Measurements from ENCODE around the gene GOSR1. TPM values are rescaled to one million over a fixed set of nuclear protein-coding genes. Genes with fewer than 3 reads are reported as not detected.
"Not testable (repeated sequence)": the region's sequence is repeated elsewhere in the genome, so short reads cannot be mapped to it uniquely, and the experiment has no call there.

GOSR1 gene
- total and polyA plus RNA-seq, 2 donors (not counting 1 experiment from before 2014, with no cell fraction given) = 19.1 to 66.6 TPM

DNA sequence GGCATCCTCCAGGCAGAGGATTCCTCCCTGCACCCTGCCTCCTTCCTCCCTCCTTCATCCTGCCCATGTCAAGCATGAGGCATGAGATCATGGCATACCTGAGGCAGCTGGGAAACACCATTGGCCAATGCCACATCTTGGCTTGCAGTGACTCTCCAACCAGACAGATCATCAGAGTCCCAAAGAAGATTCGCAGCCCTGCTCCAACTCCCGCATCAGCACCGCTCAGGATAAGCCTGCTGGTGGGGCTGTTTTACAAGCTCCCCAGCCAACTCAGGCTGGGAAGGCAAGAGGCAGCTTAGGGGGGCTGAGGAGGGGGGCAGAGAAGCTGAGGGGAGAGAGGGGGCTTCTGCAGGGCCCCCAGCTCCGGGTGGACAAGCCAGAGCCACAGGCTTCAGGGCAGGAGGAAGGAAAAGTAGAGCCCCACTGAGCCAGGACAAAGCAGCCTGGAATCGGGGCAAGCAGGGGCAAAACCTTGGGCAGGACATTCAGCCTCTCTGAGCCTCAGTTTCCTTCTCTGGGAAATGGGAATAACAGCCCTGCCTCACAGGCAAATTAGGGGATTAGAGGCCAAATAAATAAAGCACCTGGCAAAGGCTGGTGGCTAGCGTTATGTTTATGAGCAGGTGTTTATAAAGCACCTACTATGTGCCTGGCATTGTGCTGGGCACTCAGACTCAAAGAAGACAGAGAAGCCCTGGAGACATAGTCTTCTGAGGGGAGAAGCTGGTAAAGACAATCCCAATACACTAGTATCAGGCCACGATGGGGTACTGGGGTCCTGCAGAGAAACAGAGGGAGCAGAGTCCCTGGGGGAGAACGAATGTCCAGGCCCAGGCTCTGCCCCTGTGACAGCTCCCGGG lies 88.1 kb downstream of the GOSR1 start:
- POLR2A ChIA-PET = interaction anchor here (0.5 kb wide), 1 partner anchor 317 kb away, joined by 3 read pairs; no protein-coding TSS in a partner anchor
- whole genome bisulfite sequencing (ENCODE audit: insufficient coverage) = 81% methylated on average over 7 of the region's 9 CpGs
- Histone ChIP-seq H4K20me1 (ENCODE audit: control insufficient read depth, insufficient read depth, low read length, poor library complexity, severe bottlenecking) (no peaks in the 10 kb centered on the region), H3K9me3 (ENCODE audit: control extremely low read depth in 1 of 3, control insufficient read depth in 2 of 3, insufficient read depth in 1 of 3, low read length in 2 of 3) (no peaks in the 10 kb centered on the region), H3K4me1 (ENCODE audit: control insufficient read depth in 2 of 2, insufficient read depth in 2 of 2, low read length in 2 of 2) (peaks cover 0 to 10% of the 10 kb centered on the region in 2 donors), H3K27ac (ENCODE audit: low read length in 2 of 2) (no peak overlapping the region), H3K4me2 (replicated peaks; ENCODE audit: low read depth, low read length, poor library complexity, severe bottlenecking) (no peak overlapping the region), H3K4me3 (ENCODE audit: control extremely low read depth in 1 of 5, extremely low read depth in 1 of 5, insufficient read depth in 1 of 5, low read depth in 2 of 5, low read length in 4 of 5) (no peak overlapping the region), H3K9ac (ENCODE audit: low read length) (no peak overlapping the region), H3K27me3 (replicated peaks in 1 of 4; ENCODE audit: control extremely low read depth in 1 of 4, control insufficient read depth in 3 of 4, insufficient read depth in 4 of 4, low read length in 3 of 4) (no peaks in the 10 kb centered on the region), H3K79me2 (ENCODE audit: control insufficient read depth, insufficient read depth, low read length) (no peaks in the 10 kb centered on the region), H3K36me3 (replicated peaks in 1 of 2; ENCODE audit: control extremely low read depth in 1 of 2, control insufficient read depth in 1 of 2, extremely low read depth in 1 of 2, insufficient read depth in 2 of 2, low read length in 1 of 2) (no peaks in the 10 kb centered on the region), H2AFZ (ENCODE audit: insufficient read depth, low read depth, low read length, poor library complexity, severe bottlenecking) (no peak overlapping the region)
- H3K27ac Mint-ChIP-seq = no peak overlapping the region
- no peaks in the 10 kb centered on the region for H3K9me3 Mint-ChIP-seq (ENCODE audit: insufficient read depth)
- no peak overlapping the region for H3K4me3 Mint-ChIP-seq
- DNase-seq (no peak), ATAC-seq (ENCODE audit: low read depth) (no peak)
- CTCF ChIA-PET = no interaction called here
- peaks cover 6% of the 10 kb centered on the region for H3K27me3 Mint-ChIP-seq
- intact Hi-C loops (cut with micrococcal nuclease) = no loop called here
- TF ChIP-seq, protein P1, sequence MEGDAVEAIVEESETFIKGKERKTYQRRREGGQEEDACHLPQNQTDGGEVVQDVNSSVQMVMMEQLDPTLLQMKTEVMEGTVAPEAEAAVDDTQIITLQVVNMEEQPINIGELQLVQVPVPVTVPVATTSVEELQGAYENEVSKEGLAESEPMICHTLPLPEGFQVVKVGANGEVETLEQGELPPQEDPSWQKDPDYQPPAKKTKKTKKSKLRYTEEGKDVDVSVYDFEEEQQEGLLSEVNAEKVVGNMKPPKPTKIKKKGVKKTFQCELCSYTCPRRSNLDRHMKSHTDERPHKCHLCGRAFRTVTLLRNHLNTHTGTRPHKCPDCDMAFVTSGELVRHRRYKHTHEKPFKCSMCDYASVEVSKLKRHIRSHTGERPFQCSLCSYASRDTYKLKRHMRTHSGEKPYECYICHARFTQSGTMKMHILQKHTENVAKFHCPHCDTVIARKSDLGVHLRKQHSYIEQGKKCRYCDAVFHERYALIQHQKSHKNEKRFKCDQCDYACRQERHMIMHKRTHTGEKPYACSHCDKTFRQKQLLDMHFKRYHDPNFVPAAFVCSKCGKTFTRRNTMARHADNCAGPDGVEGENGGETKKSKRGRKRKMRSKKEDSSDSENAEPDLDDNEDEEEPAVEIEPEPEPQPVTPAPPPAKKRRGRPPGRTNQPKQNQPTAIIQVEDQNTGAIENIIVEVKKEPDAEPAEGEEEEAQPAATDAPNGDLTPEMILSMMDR (IDR thresholded peaks at IDR 0.05) = no peak
- no peak for TF ChIP-seq EZH2 (IDR thresholded peaks at IDR 0.05; ENCODE audit: borderline replicate concordance, insufficient read depth, low read depth, low read length, poor library complexity, severe bottlenecking)
- peaks cover 5% of the 10 kb centered on the region for H3K4me1 Mint-ChIP-seq

DNA sequence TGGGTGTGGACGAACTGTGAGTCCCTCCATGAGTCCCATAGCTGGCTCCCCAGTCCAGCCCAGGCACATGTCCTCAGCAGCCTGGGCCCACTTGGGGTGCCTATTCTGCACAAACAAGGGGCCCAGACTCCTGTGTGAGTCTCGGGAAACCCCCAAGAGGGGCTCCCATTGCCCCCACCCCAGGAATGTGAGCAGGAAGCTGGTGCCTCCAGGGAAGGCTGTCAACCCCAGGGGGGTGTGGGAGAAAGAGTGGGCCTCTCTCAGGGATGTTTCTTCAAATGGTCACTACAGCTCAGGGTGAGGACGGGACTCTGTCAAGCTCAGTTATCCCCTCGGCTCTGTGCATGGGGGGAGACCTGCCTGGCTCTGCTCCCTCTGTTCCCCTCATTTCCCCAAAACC lies 88.9 kb downstream of the GOSR1 start:
- H3K79me2 ChIP-seq (ENCODE audit: control insufficient read depth, insufficient read depth, low read length); H3K9me3 ChIP-seq (ENCODE audit: control extremely low read depth in 1 of 3, control insufficient read depth in 2 of 3, insufficient read depth in 1 of 3, low read length in 2 of 3); H3K4me2 ChIP-seq (replicated peaks; ENCODE audit: low read depth, low read length, poor library complexity, severe bottlenecking); intact Hi-C loops (cut with micrococcal nuclease); CTCF ChIA-PET; ATAC-seq (ENCODE audit: low read depth); H3K36me3 ChIP-seq (replicated peaks in 1 of 2; ENCODE audit: control extremely low read depth in 1 of 2, control insufficient read depth in 1 of 2, extremely low read depth in 1 of 2, insufficient read depth in 2 of 2, low read length in 1 of 2); H3K27me3 ChIP-seq (replicated peaks in 1 of 4; ENCODE audit: control extremely low read depth in 1 of 4, control insufficient read depth in 3 of 4, insufficient read depth in 4 of 4, low read length in 3 of 4); H2AFZ ChIP-seq (ENCODE audit: insufficient read depth, low read depth, low read length, poor library complexity, severe bottlenecking); H3K9ac ChIP-seq (ENCODE audit: low read length); H3K27ac ChIP-seq (ENCODE audit: low read length in 2 of 2); POLR2A ChIA-PET; H3K4me3 Mint-ChIP-seq; H3K4me1 Mint-ChIP-seq; H3K27ac Mint-ChIP-seq; DNase-seq; H3K9me3 Mint-ChIP-seq (ENCODE audit: insufficient read depth); H3K4me3 ChIP-seq (ENCODE audit: control extremely low read depth in 1 of 5, extremely low read depth in 1 of 5, insufficient read depth in 1 of 5, low read depth in 2 of 5, low read length in 4 of 5); H3K27me3 Mint-ChIP-seq; H4K20me1 ChIP-seq (ENCODE audit: control insufficient read depth, insufficient read depth, low read length, poor library complexity, severe bottlenecking): not testable (repeated sequence)
- 71% methylated on average over 3 of the region's 4 CpGs for WGBS (ENCODE audit: insufficient coverage)
- H3K4me1 ChIP-seq (ENCODE audit: control insufficient read depth in 2 of 2, insufficient read depth in 2 of 2, low read length in 2 of 2) = peaks cover 0 to 10% of the 10 kb centered on the region in 2 donors

DNA sequence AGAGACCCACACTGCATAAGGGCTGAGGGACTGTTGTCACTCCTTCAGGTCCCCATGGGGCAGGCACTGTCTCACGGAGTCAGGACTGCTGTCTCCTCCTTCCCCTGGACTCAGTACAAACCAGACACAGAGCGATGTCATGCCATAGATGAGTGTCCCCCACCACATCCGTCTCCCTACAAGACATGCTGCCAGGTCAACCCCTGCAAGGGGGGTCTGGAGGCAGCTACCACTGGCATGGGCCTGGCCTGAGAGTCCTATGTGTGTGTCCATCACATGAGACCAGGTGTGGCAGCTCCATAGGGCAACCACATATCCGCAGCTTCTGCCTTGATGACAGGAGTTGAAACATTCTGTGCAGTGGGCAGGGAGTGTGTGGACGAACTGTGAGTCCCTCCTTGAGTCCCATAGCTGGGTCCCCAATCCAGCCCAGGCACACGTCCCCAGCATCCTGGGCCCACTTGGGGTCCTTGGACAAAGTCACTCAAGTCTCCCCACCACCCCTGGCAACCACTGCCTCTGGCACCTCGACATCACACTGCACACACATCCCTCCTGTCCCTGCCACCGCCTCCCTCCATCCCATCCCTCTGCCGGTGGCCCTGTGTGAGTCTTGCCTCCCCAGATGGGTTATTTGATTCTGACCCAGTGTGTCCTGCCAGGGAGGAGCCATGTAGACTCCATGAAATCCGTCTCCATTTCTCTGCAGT lies 89.5 kb downstream of the GOSR1 start:
- H3K27ac Mint-ChIP-seq; H3K36me3 ChIP-seq (replicated peaks in 1 of 2; ENCODE audit: control extremely low read depth in 1 of 2, control insufficient read depth in 1 of 2, extremely low read depth in 1 of 2, insufficient read depth in 2 of 2, low read length in 1 of 2); DNase-seq; H3K4me3 ChIP-seq (ENCODE audit: control extremely low read depth in 1 of 5, extremely low read depth in 1 of 5, insufficient read depth in 1 of 5, low read depth in 2 of 5, low read length in 4 of 5); H3K27me3 ChIP-seq (replicated peaks in 1 of 4; ENCODE audit: control extremely low read depth in 1 of 4, control insufficient read depth in 3 of 4, insufficient read depth in 4 of 4, low read length in 3 of 4); intact Hi-C loops (cut with micrococcal nuclease); H3K4me2 ChIP-seq (replicated peaks; ENCODE audit: low read depth, low read length, poor library complexity, severe bottlenecking); H3K4me3 Mint-ChIP-seq; H3K27ac ChIP-seq (ENCODE audit: low read length in 2 of 2); H3K27me3 Mint-ChIP-seq; H4K20me1 ChIP-seq (ENCODE audit: control insufficient read depth, insufficient read depth, low read length, poor library complexity, severe bottlenecking); H3K79me2 ChIP-seq (ENCODE audit: control insufficient read depth, insufficient read depth, low read length); ATAC-seq (ENCODE audit: low read depth); POLR2A ChIA-PET; H2AFZ ChIP-seq (ENCODE audit: insufficient read depth, low read depth, low read length, poor library complexity, severe bottlenecking); H3K4me1 Mint-ChIP-seq; CTCF ChIA-PET; H3K9ac ChIP-seq (ENCODE audit: low read length); H3K9me3 ChIP-seq (ENCODE audit: control extremely low read depth in 1 of 3, control insufficient read depth in 2 of 3, insufficient read depth in 1 of 3, low read length in 2 of 3); H3K9me3 Mint-ChIP-seq (ENCODE audit: insufficient read depth): not testable (repeated sequence)
- H3K4me1 ChIP-seq (ENCODE audit: control insufficient read depth in 2 of 2, insufficient read depth in 2 of 2, low read length in 2 of 2) = peaks cover 0 to 10% of the 10 kb centered on the region in 2 donors
- WGBS (ENCODE audit: insufficient coverage) = 87% methylated on average over 7 of the region's 10 CpGs
